ENCODE data around the gene STX11. TPM values are rescaled to one million over a fixed set of nuclear protein-coding genes. Genes with fewer than 3 reads are reported as not detected.

Gene STX11
- total RNA-seq, 4 donors from 2014 or later: 1.8 to 3.0 (median 2.3) TPM; not detected in 1

GRCh38 chr6:144170044-144170443, 19.7 kb downstream of the STX11 start:
- intact Hi-C loops (cut with DNase I; ENCODE audit: low total_unique reads) (no loop called here), in situ Hi-C loops (cut with MboI; ENCODE audit: low pct_ligation_motif_present in 1 of 4, low pct_unique_long_range_greater_than_20kb in 1 of 4, low sequenced_read_pairs in 3 of 4) (no loop called here)
- no peaks in the 10 kb centered on the region for H3K27me3 ChIP-seq
- H3K4me3 ChIP-seq: no peak overlapping the region
- TF ChIP-seq EP300 (IDR thresholded peaks at IDR 0.05; ENCODE audit: low read depth) (no peak), CTCF (IDR thresholded peaks at IDR 0.05) (no peak), POLR2A (IDR thresholded peaks at IDR 0.05) (no peak), POLR2AphosphoS5 (IDR thresholded peaks at IDR 0.05) (no peak)
- H3K9me3 ChIP-seq: no peaks in the 10 kb centered on the region
- no peaks in the 10 kb centered on the region for H3K36me3 ChIP-seq
- no peaks in the 10 kb centered on the region for H3K4me1 ChIP-seq
- no peak for DNase-seq
- H3K27ac ChIP-seq: no peak overlapping the region
- WGBS, 2 donors (ENCODE audit: low coverage in 1 of 2): 85 to 88% methylated on average over 2 of the region's 2 CpGs

GRCh38 chr6:144171406-144171805, 21.1 kb downstream of the STX11 start:
- TF ChIP-seq EP300 (IDR thresholded peaks at IDR 0.05; ENCODE audit: low read depth) (no peak), POLR2AphosphoS5 (IDR thresholded peaks at IDR 0.05) (no peak), POLR2A (IDR thresholded peaks at IDR 0.05) (no peak), CTCF (IDR thresholded peaks at IDR 0.05) (no peak)
- no peaks in the 10 kb centered on the region for H3K4me1 ChIP-seq
- no peaks in the 10 kb centered on the region for H3K36me3 ChIP-seq
- no peaks in the 10 kb centered on the region for H3K9me3 ChIP-seq
- H3K27me3 ChIP-seq: no peaks in the 10 kb centered on the region
- intact Hi-C loops (cut with DNase I; ENCODE audit: low total_unique reads) (no loop called here), in situ Hi-C loops (cut with MboI; ENCODE audit: low pct_ligation_motif_present in 1 of 4, low pct_unique_long_range_greater_than_20kb in 1 of 4, low sequenced_read_pairs in 3 of 4) (no loop called here)
- H3K27ac ChIP-seq: no peak overlapping the region
- no peak for DNase-seq
- H3K4me3 ChIP-seq: no peak overlapping the region
- whole genome bisulfite sequencing, 2 donors (ENCODE audit: low coverage in 1 of 2): 73 to 90% methylated on average over 3 of the region's 3 CpGs

- H3K9me3 ChIP-seq: no peaks in the 10 kb centered on the region
- H3K27ac ChIP-seq: no peak overlapping the region
- DNase-seq: no peak
- no peak overlapping the region for H3K4me3 ChIP-seq
- no peaks in the 10 kb centered on the region for H3K36me3 ChIP-seq
- in situ Hi-C loops (cut with MboI; ENCODE audit: low pct_ligation_motif_present in 1 of 4, low pct_unique_long_range_greater_than_20kb in 1 of 4, low sequenced_read_pairs in 3 of 4): no loop called here
- TF ChIP-seq CTCF (IDR thresholded peaks at IDR 0.05) (no peak), POLR2A (IDR thresholded peaks at IDR 0.05) (no peak), POLR2AphosphoS5 (IDR thresholded peaks at IDR 0.05) (no peak), EP300 (IDR thresholded peaks at IDR 0.05; ENCODE audit: low read depth) (no peak)
- intact Hi-C loops (cut with DNase I; ENCODE audit: low total_unique reads): no loop called here
- 97 to 98% methylated on average over 5 of the region's 5 CpGs for WGBS, 2 donors (ENCODE audit: low coverage in 1 of 2)
- no peaks in the 10 kb centered on the region for H3K4me1 ChIP-seq
- H3K27me3 ChIP-seq: no peaks in the 10 kb centered on the region
These were observed 23.7 kb downstream of the STX11 start for GRCh38 chr6:144174006-144174405.

- TF ChIP-seq POLR2A (IDR thresholded peaks at IDR 0.05) (no peak), EP300 (IDR thresholded peaks at IDR 0.05; ENCODE audit: low read depth) (no peak), POLR2AphosphoS5 (IDR thresholded peaks at IDR 0.05) (no peak), CTCF (IDR thresholded peaks at IDR 0.05) (no peak)
- WGBS, 2 donors (ENCODE audit: low coverage in 1 of 2): 91% methylated on average over 5 of the region's 5 CpGs; no CpG with 5 or more reads in 1 of the 2 donors
- no peaks in the 10 kb centered on the region for H3K27me3 ChIP-seq
- no peaks in the 10 kb centered on the region for H3K4me1 ChIP-seq
- H3K9me3 ChIP-seq: no peaks in the 10 kb centered on the region
- intact Hi-C loops (cut with DNase I; ENCODE audit: low total_unique reads) (no loop called here), in situ Hi-C loops (cut with MboI; ENCODE audit: low pct_ligation_motif_present in 1 of 4, low pct_unique_long_range_greater_than_20kb in 1 of 4, low sequenced_read_pairs in 3 of 4) (no loop called here)
- DNase-seq: no peak
- H3K27ac ChIP-seq: no peak overlapping the region
- no peaks in the 10 kb centered on the region for H3K36me3 ChIP-seq
- H3K4me3 ChIP-seq: no peak overlapping the region
These were observed 25.7 kb downstream of the STX11 start for GRCh38 chr6:144176043-144176442.
